Mesendoderm (in vitro differentiated cells): ENCODE data around the gene NDUFAF7.
"Not testable (repeated sequence)": the region's sequence is repeated elsewhere in the genome, so short reads cannot be mapped to it uniquely, and the experiment has no call there.

Experiments
- DNase-seq: peaks from one replicate; pipeline ENCODE4 v3.0.0; 2013
- H2AK5ac ChIP-seq: 2 replicates; pipeline ENCODE4 v1.6.1; 2013; ENCODE audit warnings: low read length, inconsistent platforms
- H2BK120ac ChIP-seq: 2 replicates; pipeline ENCODE4 v1.6.1; 2013; ENCODE audit warnings: low read depth, mild to moderate bottlenecking, low read length, moderate library complexity, mixed read lengths
- H2BK15ac ChIP-seq: replicated peaks from 2 replicates; pipeline ENCODE4 v1.6.1; 2013; ENCODE audit warnings: low read depth, mild to moderate bottlenecking, moderate library complexity
- H2BK5ac ChIP-seq: 2 replicates; pipeline ENCODE4 v1.6.1; 2013; ENCODE audit warnings: low read length, inconsistent platforms
- H3K18ac ChIP-seq: 2 replicates; pipeline ENCODE4 v1.6.1; 2013; ENCODE audit warnings: mild to moderate bottlenecking, low read length, mixed read lengths
- H3K23ac ChIP-seq: one replicate; pipeline ENCODE4 v1.6.1; 2013; ENCODE audit warnings: low read length
- H3K27ac ChIP-seq: 2 replicates; pipeline ENCODE4 v1.5.1; 2013; ENCODE audit warnings: low read depth, mild to moderate bottlenecking, inconsistent platforms, low read length, moderate library complexity
- H3K27me3 ChIP-seq: 2 replicates; pipeline ENCODE4 v1.6.1; 2013; ENCODE audit warnings: low read length, control low read depth, mild to moderate bottlenecking, inconsistent platforms; ENCODE audit not compliant: insufficient read depth, poor library complexity
- H3K36me3 ChIP-seq: 2 replicates; pipeline ENCODE4 v1.6.1; 2013; ENCODE audit warnings: low read length, inconsistent platforms; ENCODE audit not compliant: control insufficient read depth, insufficient read depth
- H3K4ac ChIP-seq: one replicate; pipeline ENCODE4 v1.6.1; 2013; ENCODE audit warnings: low read depth, mild to moderate bottlenecking, low read length, moderate library complexity
- H3K4me1 ChIP-seq: 2 replicates; pipeline ENCODE4 v1.6.1; 2013; ENCODE audit warnings: low read depth, low read length, inconsistent platforms; ENCODE audit not compliant: control insufficient read depth
- H3K4me2 ChIP-seq: 2 replicates; pipeline ENCODE4 v1.6.1; 2013; ENCODE audit warnings: low read length
- H3K4me3 ChIP-seq: 2 replicates; pipeline ENCODE4 v1.5.1; 2013; ENCODE audit warnings: mild to moderate bottlenecking, low read length
- H3K56ac ChIP-seq: one replicate; pipeline ENCODE4 v1.6.1; 2013; ENCODE audit warnings: low read length
- H3K79me1 ChIP-seq: 2 replicates; pipeline ENCODE4 v1.6.1; 2013; ENCODE audit warnings: low read length, inconsistent platforms
- H3K79me2 ChIP-seq: 2 replicates; pipeline ENCODE4 v1.6.1; 2013; ENCODE audit warnings: mild to moderate bottlenecking, low read length; ENCODE audit not compliant: control insufficient read depth, insufficient read depth
- H3K9ac ChIP-seq: 2 replicates; pipeline ENCODE4 v1.6.1; 2013; ENCODE audit warnings: low read length, inconsistent platforms
- H4K5ac ChIP-seq: one replicate; pipeline ENCODE4 v1.6.1; 2013; ENCODE audit warnings: low read length
- H4K8ac ChIP-seq: one replicate; pipeline ENCODE4 v1.6.1; 2013; ENCODE audit warnings: low read depth, mild to moderate bottlenecking, control low read depth, low read length, moderate library complexity
- WGBS: extraction: QIAGEN DNeasy Blood & Tissue Kit; methylation state at CpG from one replicate; pipeline ENCODE4 v1.1.7; 2013; ENCODE audit warnings: low lambda C conversion rate, missing lambda C conversion rate; ENCODE audit not compliant: insufficient coverage; ENCODE audit errors: extremely low coverage; 5-methylcytosine and 5-hydroxymethylcytosine counted together

Gene NDUFAF7

DNA sequence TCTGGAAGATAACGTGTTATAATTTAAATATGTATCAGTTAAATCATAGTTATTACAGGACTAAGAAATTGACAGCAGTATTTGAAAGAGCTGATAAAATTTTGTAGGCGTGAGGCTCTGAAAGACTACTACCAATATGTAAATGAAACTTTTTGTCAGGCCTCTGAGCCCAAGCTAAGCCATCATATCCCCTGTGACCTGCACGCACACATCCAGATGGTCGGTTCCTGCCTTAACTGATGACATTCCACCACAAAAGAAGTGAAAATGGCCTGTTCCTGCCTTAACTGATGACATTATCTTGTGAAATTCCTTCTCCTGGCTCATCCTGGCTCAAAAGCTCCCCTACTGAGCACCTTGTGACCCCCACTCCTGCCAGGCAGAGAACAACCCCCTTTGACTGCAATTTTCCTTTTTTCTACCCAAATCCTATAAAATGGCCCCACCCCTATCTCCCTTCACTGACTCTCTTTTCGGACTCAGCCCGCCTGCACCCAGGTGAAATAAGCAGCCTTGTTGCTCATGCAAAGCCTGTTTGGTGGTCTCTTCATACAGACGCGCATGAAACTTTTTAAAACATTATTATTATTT lies 26.3 kb upstream of the NDUFAF7 start:
- not testable (repeated sequence) for H3K27me3 ChIP-seq, H2AK5ac ChIP-seq, H2BK15ac ChIP-seq, H3K56ac ChIP-seq, H3K36me3 ChIP-seq, H3K4me2 ChIP-seq, H4K8ac ChIP-seq, H4K5ac ChIP-seq, H3K9ac ChIP-seq, H3K4me1 ChIP-seq, H3K79me1 ChIP-seq, H3K23ac ChIP-seq, H3K4ac ChIP-seq, H3K18ac ChIP-seq, H3K4me3 ChIP-seq
- peak; percentile 91 for DNase-seq
- H2BK5ac ChIP-seq: peak overlapping the region; percentile 17
- peak overlapping the region; percentile 73 for H3K27ac ChIP-seq
- peak overlapping the region; percentile 92 for H2BK120ac ChIP-seq
- peaks cover 15% of the 10 kb centered on the region for H3K79me2 ChIP-seq
- WGBS: no CpG with 5 or more reads among the region's 8 CpGs

GRCh38 chr2:37205689-37206341 lies 25.6 kb upstream of the NDUFAF7 start:
- H3K36me3 ChIP-seq: peaks cover 9% of the 10 kb centered on the region
- peak overlapping the region; percentile 73 for H3K27ac ChIP-seq
- H3K79me2 ChIP-seq: peaks cover 15% of the 10 kb centered on the region
- H4K8ac ChIP-seq: no peak overlapping the region
- DNase-seq: peak; percentile 63
- H4K5ac ChIP-seq: no peak overlapping the region
- H2BK15ac ChIP-seq: no peak overlapping the region
- H2BK5ac ChIP-seq: peak overlapping the region; percentile 17
- H3K79me1 ChIP-seq: no peaks in the 10 kb centered on the region
- no peak overlapping the region for H3K4me3 ChIP-seq
- no peak overlapping the region for H3K9ac ChIP-seq
- H3K23ac ChIP-seq: peak overlapping the region; percentile 70
- H3K4me1 ChIP-seq: peaks cover 2% of the 10 kb centered on the region
- H2AK5ac ChIP-seq: peak overlapping the region; percentile 6
- H3K4ac ChIP-seq: peak overlapping the region; percentile 93
- H2BK120ac ChIP-seq: peak overlapping the region; percentile 96
- no peak overlapping the region for H3K4me2 ChIP-seq
- no peaks in the 10 kb centered on the region for H3K27me3 ChIP-seq
- peak overlapping the region; percentile 66 for H3K56ac ChIP-seq
- peak overlapping the region; percentile 78 for H3K18ac ChIP-seq
- WGBS: no CpG with 5 or more reads among the region's 5 CpGs

- H4K8ac ChIP-seq, H3K18ac ChIP-seq, H3K79me1 ChIP-seq, H3K9ac ChIP-seq, H3K4ac ChIP-seq, DNase-seq, H2AK5ac ChIP-seq, H3K4me3 ChIP-seq, H2BK15ac ChIP-seq, H3K56ac ChIP-seq, H2BK120ac ChIP-seq, H3K27ac ChIP-seq, H3K27me3 ChIP-seq, H3K4me1 ChIP-seq, H3K36me3 ChIP-seq, H3K23ac ChIP-seq, H2BK5ac ChIP-seq, H4K5ac ChIP-seq, H3K4me2 ChIP-seq: not testable (repeated sequence)
- WGBS: no CpG with 5 or more reads among the region's 2 CpGs
- peaks cover 15% of the 10 kb centered on the region for H3K79me2 ChIP-seq
These were observed 24.7 kb upstream of the NDUFAF7 start for GRCh38 chr2:37206760-37207159.

DNA sequence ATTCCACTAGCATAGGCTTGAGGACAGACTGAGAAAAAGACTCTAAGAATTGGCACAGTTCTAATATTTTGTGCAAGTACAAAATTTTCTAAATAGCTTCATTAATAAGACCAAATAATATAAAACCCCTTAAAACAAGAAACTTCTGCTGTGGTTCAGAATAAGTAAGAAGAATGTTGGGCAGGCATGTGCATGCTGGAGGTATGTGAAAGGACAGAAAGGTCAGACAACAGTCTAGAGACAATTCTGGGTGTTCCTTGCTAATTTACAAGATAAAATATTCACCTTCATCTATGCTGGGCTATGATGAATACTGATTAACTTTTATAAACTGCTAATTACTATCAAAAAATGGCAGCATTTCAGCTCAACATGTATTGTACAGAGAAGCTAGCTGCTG lies 20.2 kb upstream of the NDUFAF7 start:
- Histone ChIP-seq H3K23ac (no peak overlapping the region), H3K4me3 (no peak overlapping the region), H3K4me1 (no peaks in the 10 kb centered on the region), H3K27me3 (no peaks in the 10 kb centered on the region), H3K18ac (no peak overlapping the region), H2BK15ac (no peak overlapping the region), H3K4ac (no peak overlapping the region), H3K36me3 (peaks cover 6% of the 10 kb centered on the region), H4K8ac (no peak overlapping the region), H2AK5ac (no peak overlapping the region), H3K56ac (no peak overlapping the region), H2BK120ac (no peak overlapping the region), H4K5ac (no peak overlapping the region), H3K4me2 (no peak overlapping the region), H3K27ac (no peak overlapping the region), H3K9ac (no peak overlapping the region), H3K79me2 (peaks cover 13% of the 10 kb centered on the region), H3K79me1 (no peaks in the 10 kb centered on the region), H2BK5ac (no peak overlapping the region)
- DNase-seq: no peak

DNA sequence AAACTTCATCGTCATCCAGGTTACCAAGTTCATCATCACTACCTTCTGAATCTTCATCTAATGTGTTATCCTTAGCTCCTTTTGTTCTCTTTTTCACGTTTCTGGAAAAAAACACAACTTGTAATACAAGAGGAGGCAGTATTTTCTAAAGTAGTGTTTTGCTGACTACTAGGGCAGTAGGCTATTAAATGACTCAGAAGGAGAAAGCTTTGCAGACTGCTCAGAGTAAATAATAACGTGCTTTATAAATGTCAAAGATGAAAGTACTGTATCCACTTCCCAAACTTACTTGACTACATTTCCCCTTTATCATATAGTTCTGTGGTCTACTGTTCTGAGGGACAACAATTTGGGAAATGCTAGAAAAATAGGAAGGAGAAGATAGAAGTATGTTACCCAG lies 19.5 kb upstream of the NDUFAF7 start:
- no peak overlapping the region for H3K56ac ChIP-seq
- H3K4me3 ChIP-seq: no peak overlapping the region
- no peaks in the 10 kb centered on the region for H3K79me1 ChIP-seq
- no peaks in the 10 kb centered on the region for H3K4me1 ChIP-seq
- H4K5ac ChIP-seq: no peak overlapping the region
- H3K27ac ChIP-seq: no peak overlapping the region
- no peak overlapping the region for H2BK15ac ChIP-seq
- peaks cover 8% of the 10 kb centered on the region for H3K36me3 ChIP-seq
- H2BK120ac ChIP-seq: no peak overlapping the region
- H2BK5ac ChIP-seq: no peak overlapping the region
- no peak overlapping the region for H3K4ac ChIP-seq
- H4K8ac ChIP-seq: no peak overlapping the region
- no peak overlapping the region for H2AK5ac ChIP-seq
- H3K27me3 ChIP-seq: no peaks in the 10 kb centered on the region
- no peak overlapping the region for H3K9ac ChIP-seq
- peaks cover 13% of the 10 kb centered on the region for H3K79me2 ChIP-seq
- DNase-seq: no peak
- no peak overlapping the region for H3K4me2 ChIP-seq
- no peak overlapping the region for H3K18ac ChIP-seq
- H3K23ac ChIP-seq: no peak overlapping the region
- no CpG with 5 or more reads among the region's 3 CpGs for WGBS

- no peak overlapping the region for H3K4me2 ChIP-seq
- H3K4me1 ChIP-seq: no peaks in the 10 kb centered on the region
- H2AK5ac ChIP-seq: no peak overlapping the region
- no peak overlapping the region for H3K9ac ChIP-seq
- DNase-seq: no peak
- H4K5ac ChIP-seq: no peak overlapping the region
- no peak overlapping the region for H3K56ac ChIP-seq
- no peak overlapping the region for H2BK5ac ChIP-seq
- H2BK120ac ChIP-seq: no peak overlapping the region
- H3K36me3 ChIP-seq: peaks cover 10% of the 10 kb centered on the region
- peak overlapping the region; percentile 19 for H3K27ac ChIP-seq
- H3K79me1 ChIP-seq: peaks cover 1% of the 10 kb centered on the region
- H3K79me2 ChIP-seq: no peaks in the 10 kb centered on the region
- H3K4ac ChIP-seq: no peak overlapping the region
- H2BK15ac ChIP-seq: no peak overlapping the region
- H3K4me3 ChIP-seq: no peak overlapping the region
- no CpG with 5 or more reads among the region's 1 CpG for WGBS
- no peak overlapping the region for H3K23ac ChIP-seq
- no peak overlapping the region for H3K18ac ChIP-seq
- no peaks in the 10 kb centered on the region for H3K27me3 ChIP-seq
- H4K8ac ChIP-seq: no peak overlapping the region
These were observed 16.2 kb upstream of the NDUFAF7 start for GRCh38 chr2:37215250-37215649.
